RWPE1 (cell line): Measurements from ENCODE around the gene TDRD6.

Experiments
- CTCF ChIA-PET: fragments of 350-600 bp; sonication (Branson Sonifier 250); formaldehyde crosslinking; extraction: SDS; loops from one replicate; lab custom pipeline; 2021; lab: Yijun Ruan, JAX
- POLR2A ChIA-PET: fragments of 400-600 bp; formaldehyde crosslinking; extraction: SDS; loops from one replicate; lab custom pipeline; 2020; ENCODE audit warnings: antibody characterized with exemption; ENCODE audit not compliant: low non-redundant PET; lab: Yijun Ruan, JAX
- DNase-seq: peaks from one replicate; pipeline ENCODE4 v3.0.0; 2012; ENCODE audit warnings: low spot score
- H3K27ac ChIP-seq: fragments of 450-650 bp; 2 replicates; pipeline ENCODE4 v1.5.1; 2017
- TF ChIP-seq, protein P1 (sequence below): fragments of 450-650 bp; conservative IDR thresholded peaks from 2 replicates; pipeline ENCODE4 v1.5.1; 2017; ENCODE audit warnings: low read depth, mild to moderate bottlenecking

The TDRD6 gene

DNA sequence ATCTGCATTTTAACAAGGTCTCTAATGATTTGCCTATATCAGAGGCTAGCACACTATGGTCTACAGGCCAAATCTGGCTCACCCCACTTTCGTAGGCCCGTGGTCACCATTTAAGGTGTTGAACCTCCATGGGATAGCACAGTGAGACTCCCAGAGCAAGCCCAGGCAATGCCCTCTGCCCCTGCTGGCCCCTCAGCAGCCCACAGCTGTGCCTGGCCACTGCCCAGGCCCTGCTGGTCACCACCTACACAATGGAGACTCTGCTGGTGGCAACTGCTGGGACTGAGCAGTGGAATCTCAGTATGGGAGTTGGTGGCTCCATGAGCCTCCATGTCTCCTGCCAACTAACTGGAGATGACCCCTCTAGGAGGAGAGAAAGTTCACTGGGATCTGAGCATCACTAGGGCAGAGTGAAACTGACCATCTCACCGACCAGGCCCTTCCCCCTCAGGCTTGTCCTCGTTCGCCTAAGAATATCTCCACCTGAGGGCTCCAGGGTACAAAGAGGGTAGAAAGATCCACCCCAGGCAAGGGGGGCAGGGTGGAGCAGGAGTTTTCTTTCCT lies 61.3 kb downstream of the TDRD6 start:
- CTCF ChIA-PET: no interaction called here
- no peak overlapping the region for H3K27ac ChIP-seq
- DNase-seq: no peak
- TF ChIP-seq, protein P1, sequence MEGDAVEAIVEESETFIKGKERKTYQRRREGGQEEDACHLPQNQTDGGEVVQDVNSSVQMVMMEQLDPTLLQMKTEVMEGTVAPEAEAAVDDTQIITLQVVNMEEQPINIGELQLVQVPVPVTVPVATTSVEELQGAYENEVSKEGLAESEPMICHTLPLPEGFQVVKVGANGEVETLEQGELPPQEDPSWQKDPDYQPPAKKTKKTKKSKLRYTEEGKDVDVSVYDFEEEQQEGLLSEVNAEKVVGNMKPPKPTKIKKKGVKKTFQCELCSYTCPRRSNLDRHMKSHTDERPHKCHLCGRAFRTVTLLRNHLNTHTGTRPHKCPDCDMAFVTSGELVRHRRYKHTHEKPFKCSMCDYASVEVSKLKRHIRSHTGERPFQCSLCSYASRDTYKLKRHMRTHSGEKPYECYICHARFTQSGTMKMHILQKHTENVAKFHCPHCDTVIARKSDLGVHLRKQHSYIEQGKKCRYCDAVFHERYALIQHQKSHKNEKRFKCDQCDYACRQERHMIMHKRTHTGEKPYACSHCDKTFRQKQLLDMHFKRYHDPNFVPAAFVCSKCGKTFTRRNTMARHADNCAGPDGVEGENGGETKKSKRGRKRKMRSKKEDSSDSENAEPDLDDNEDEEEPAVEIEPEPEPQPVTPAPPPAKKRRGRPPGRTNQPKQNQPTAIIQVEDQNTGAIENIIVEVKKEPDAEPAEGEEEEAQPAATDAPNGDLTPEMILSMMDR: no peak
- POLR2A ChIA-PET: no interaction called here

DNA sequence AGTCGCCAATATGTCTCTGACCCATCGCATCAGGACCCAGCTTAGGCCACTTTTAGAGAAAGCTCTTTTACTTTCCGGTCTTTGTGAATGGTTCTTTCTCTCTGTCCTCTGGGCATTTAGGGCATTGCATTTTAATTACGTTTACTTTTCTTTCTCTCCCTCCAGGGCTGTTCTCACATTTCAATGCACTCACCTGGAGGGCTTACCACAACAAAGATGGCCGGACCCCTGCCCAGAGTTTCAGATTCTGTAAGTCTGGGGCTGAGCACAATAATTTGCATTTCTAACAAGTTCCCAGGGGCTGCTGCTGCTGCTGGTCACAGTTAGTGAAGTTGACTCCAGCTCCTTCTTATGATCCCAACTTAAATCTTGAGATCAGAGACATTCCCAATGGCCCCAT lies 62.0 kb downstream of the TDRD6 start:
- POLR2A ChIA-PET: no interaction called here
- CTCF ChIA-PET: interaction anchor here (0.5 to 0.7 kb wide), 3 partner anchors 52 to 299 kb away, joined by 3 to 5 read pairs (median 3); no protein-coding TSS in a partner anchor
- no peak overlapping the region for H3K27ac ChIP-seq
- no peak for DNase-seq
- TF ChIP-seq, protein P1: no peak

DNA sequence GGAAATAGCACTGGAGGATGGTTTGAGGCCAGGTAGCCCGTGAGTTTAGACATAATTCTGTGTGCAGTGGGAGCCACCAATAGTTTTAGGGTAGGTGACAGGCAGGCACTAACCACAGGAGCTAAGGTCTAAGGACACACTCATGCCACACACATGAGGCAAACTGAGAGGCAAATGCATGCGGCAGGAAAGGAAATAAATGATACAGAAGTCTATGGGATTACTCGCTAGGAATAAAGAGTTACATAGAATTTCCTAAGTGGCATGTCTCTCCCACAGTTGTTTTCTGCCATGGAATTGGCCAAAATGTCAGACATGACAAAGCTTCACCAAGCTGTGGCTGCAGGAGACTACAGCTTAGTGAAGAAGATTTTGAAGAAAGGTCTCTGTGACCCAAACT lies 64.0 kb downstream of the TDRD6 start:
- no peak overlapping the region for H3K27ac ChIP-seq
- CTCF ChIA-PET: interaction anchor here (0.6 kb wide), 1 partner anchor 476 kb away, joined by 6 read pairs; no protein-coding TSS in a partner anchor
- POLR2A ChIA-PET: no interaction called here
- TF ChIP-seq, protein P1: no peak
- no peak for DNase-seq
